Mammary epithelial cell (primary cell): ENCODE results near the gene NAMPT.

Source experiments
- EZH2 ChIP-seq: IDR thresholded peaks from 2 replicates; pipeline ENCODE4 v1.6.1; 2012; ENCODE audit warnings: low read length, inconsistent platforms, borderline replicate concordance
- TF ChIP-seq, protein P1 (sequence below), 2 donors: IDR thresholded peaks in 1 of 2; conservative IDR thresholded peaks in 1 of 2; 2 replicates each; pipeline ENCODE4 v1.5.1; 2011 to 2012; ENCODE audit warnings: inconsistent platforms in 2 of 2, low read length in 2 of 2, mild to moderate bottlenecking in 2 of 2, control low read depth in 1 of 2, low read depth in 1 of 2; ENCODE audit not compliant: insufficient read depth in 1 of 2; ENCODE audit errors: extremely low read depth in 1 of 2

DNA sequence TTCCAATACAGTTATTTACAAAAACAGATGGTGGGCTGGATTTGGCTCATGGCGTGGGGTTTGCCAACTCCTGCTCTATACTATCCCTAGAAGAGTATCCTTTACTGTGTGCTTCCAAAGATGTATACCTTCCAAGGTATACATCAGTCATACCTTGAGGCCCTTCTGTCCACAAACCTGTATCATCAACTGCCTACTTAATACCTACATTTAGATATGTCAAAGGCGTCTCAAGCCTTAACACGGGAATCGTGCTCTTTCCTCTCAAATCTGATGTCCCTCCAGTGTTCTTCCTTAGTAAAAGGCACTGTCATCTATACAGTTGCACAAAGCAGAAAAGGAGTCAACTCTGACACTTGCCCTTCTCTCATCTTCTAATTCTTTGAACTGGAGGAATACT lies 36.9 kb downstream of the NAMPT start:
- TF ChIP-seq, protein P1, sequence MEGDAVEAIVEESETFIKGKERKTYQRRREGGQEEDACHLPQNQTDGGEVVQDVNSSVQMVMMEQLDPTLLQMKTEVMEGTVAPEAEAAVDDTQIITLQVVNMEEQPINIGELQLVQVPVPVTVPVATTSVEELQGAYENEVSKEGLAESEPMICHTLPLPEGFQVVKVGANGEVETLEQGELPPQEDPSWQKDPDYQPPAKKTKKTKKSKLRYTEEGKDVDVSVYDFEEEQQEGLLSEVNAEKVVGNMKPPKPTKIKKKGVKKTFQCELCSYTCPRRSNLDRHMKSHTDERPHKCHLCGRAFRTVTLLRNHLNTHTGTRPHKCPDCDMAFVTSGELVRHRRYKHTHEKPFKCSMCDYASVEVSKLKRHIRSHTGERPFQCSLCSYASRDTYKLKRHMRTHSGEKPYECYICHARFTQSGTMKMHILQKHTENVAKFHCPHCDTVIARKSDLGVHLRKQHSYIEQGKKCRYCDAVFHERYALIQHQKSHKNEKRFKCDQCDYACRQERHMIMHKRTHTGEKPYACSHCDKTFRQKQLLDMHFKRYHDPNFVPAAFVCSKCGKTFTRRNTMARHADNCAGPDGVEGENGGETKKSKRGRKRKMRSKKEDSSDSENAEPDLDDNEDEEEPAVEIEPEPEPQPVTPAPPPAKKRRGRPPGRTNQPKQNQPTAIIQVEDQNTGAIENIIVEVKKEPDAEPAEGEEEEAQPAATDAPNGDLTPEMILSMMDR (conservative IDR thresholded peaks at IDR 0.05 in 1 of 2, IDR thresholded peaks at IDR 0.05 in 1 of 2; ENCODE audit: extremely low read depth in 1 of 2, insufficient read depth in 1 of 2, low read depth in 1 of 2, low read length in 2 of 2): no peak
- no peak for TF ChIP-seq EZH2
